ENCODE data around the gene RAB7A. TPM values are rescaled to one million over a fixed set of nuclear protein-coding genes. Genes with fewer than 3 reads are reported as not detected.

RAB7A gene
- total and polyA plus RNA-seq, 4 donors: 127 to 271 (median 209) TPM

DNA sequence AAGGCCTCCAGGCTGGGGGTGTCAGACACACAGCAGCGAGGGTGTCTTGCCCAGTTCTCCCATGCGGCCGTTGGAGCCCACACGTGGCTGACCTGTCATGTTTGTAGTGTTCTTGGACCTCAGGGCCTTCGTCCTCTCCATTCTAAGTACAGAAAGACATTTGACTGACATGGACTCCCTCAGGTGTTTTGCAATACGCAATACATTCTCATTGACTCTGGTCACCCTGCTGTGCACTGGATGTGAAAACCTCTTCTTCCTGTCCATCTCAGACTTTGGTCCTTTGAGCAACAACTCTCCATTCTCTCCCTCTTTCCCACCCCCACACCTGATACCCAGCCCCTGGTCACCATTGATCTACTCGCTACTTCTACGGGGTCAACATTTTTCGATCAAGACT lies 124.6 kb downstream of the RAB7A start:
- Histone ChIP-seq H3K27me3 (ENCODE audit: control insufficient read depth in 3 of 3, insufficient read depth in 3 of 3, low read length in 2 of 3) (no peaks in the 10 kb centered on the region), H3K4me3 (no peak overlapping the region), H3K36me3 (ENCODE audit: control insufficient read depth in 4 of 4, insufficient read depth in 4 of 4, low read length in 4 of 4) (no peaks in the 10 kb centered on the region), H3K9ac (ENCODE audit: insufficient read depth in 1 of 2, low read length in 2 of 2) (no peak overlapping the region), H3K4me1 (ENCODE audit: control insufficient read depth in 5 of 5, insufficient read depth in 5 of 5, low read length in 5 of 5) (peaks cover 0 to 8% (median 2%) of the 10 kb centered on the region in 5 donors), H3K27ac (ENCODE audit: low read depth in 1 of 2, low read length in 1 of 2) (no peak overlapping the region), H3K9me3 (ENCODE audit: control insufficient read depth in 4 of 4, insufficient read depth in 3 of 4, low read length in 3 of 4) (peaks cover 0 to 6% (median 2%) of the 10 kb centered on the region in 4 donors)
- 90 to 92% methylated on average over 9 of the region's 9 CpGs for WGBS, 2 donors
- ATAC-seq (ENCODE audit: insufficient read depth, low FRiP score) (no peak), DNase-seq (no peak)
- TF ChIP-seq, protein P1, sequence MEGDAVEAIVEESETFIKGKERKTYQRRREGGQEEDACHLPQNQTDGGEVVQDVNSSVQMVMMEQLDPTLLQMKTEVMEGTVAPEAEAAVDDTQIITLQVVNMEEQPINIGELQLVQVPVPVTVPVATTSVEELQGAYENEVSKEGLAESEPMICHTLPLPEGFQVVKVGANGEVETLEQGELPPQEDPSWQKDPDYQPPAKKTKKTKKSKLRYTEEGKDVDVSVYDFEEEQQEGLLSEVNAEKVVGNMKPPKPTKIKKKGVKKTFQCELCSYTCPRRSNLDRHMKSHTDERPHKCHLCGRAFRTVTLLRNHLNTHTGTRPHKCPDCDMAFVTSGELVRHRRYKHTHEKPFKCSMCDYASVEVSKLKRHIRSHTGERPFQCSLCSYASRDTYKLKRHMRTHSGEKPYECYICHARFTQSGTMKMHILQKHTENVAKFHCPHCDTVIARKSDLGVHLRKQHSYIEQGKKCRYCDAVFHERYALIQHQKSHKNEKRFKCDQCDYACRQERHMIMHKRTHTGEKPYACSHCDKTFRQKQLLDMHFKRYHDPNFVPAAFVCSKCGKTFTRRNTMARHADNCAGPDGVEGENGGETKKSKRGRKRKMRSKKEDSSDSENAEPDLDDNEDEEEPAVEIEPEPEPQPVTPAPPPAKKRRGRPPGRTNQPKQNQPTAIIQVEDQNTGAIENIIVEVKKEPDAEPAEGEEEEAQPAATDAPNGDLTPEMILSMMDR (IDR thresholded peaks at IDR 0.05; ENCODE audit: control extremely low read depth, extremely low read depth): no peak

DNA sequence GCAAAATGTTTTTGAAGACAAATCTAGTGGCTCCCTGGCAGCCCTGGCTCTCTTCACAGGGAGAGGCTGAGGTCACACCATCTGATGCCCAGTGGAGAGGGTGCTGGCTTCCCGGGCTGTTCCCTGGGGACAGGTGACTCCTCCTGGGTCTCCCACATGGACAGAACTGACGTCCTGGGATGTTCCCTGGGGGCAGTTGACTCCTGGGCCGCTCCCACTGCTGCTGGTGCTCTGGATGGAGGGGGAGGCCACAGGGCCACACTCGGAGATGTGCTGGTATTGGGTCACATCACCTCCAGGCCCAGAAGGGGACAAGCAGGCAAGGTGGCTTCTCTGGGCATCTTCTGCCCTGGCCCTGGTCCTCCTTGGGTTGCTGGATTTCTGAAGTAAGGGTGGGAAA lies 125.6 kb downstream of the RAB7A start:
- peaks cover 0 to 3% (median 0%) of the 10 kb centered on the region in 5 donors for H3K4me1 ChIP-seq (ENCODE audit: control insufficient read depth in 5 of 5, insufficient read depth in 5 of 5, low read length in 5 of 5)
- no peaks in the 10 kb centered on the region for H3K36me3 ChIP-seq (ENCODE audit: control insufficient read depth in 4 of 4, insufficient read depth in 4 of 4, low read length in 4 of 4)
- ATAC-seq (ENCODE audit: insufficient read depth, low FRiP score): no peak
- H3K9me3 ChIP-seq (ENCODE audit: control insufficient read depth in 4 of 4, insufficient read depth in 3 of 4, low read length in 3 of 4): peaks cover 0 to 6% (median 2%) of the 10 kb centered on the region in 4 donors
- no peak overlapping the region for H3K4me3 ChIP-seq
- H3K9ac ChIP-seq (ENCODE audit: insufficient read depth in 1 of 2, low read length in 2 of 2): no peak overlapping the region
- TF ChIP-seq, protein P1 (IDR thresholded peaks at IDR 0.05; ENCODE audit: control extremely low read depth, extremely low read depth): no peak
- no peak overlapping the region for H3K27ac ChIP-seq (ENCODE audit: low read depth in 1 of 2, low read length in 1 of 2)
- no peak for DNase-seq
- no peaks in the 10 kb centered on the region for H3K27me3 ChIP-seq (ENCODE audit: control insufficient read depth in 3 of 3, insufficient read depth in 3 of 3, low read length in 2 of 3)
- 66 to 86% methylated on average over 4 of the region's 4 CpGs for WGBS, 2 donors

DNA sequence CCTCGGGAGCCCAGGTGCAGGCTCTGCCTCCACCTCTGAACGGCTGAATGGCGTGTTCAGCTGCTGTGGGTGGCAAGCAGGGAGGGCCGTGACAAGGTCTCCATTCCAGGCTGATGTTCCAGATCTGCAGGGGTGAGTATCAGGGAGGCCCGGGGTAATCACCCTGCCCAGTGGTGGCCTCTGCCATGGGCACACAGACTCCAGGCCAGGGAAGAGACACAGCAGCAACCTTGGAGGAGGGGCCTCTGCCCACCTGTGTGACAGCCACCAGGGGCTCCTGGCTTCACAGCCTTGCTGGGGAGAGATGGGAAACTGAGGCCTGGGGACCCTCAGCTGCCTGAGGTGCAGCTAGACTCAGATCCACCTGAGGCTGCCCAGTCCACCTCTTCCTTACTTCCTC lies 127.8 kb downstream of the RAB7A start:
- Histone ChIP-seq H3K9me3 (ENCODE audit: control insufficient read depth in 4 of 4, insufficient read depth in 3 of 4, low read length in 3 of 4) (peaks cover 0 to 22% (median 5%) of the 10 kb centered on the region in 4 donors), H3K27me3 (ENCODE audit: control insufficient read depth in 3 of 3, insufficient read depth in 3 of 3, low read length in 2 of 3) (no peaks in the 10 kb centered on the region), H3K9ac (ENCODE audit: insufficient read depth in 1 of 2, low read length in 2 of 2) (no peak overlapping the region), H3K4me3 (no peak overlapping the region), H3K4me1 (ENCODE audit: control insufficient read depth in 5 of 5, insufficient read depth in 5 of 5, low read length in 5 of 5) (peaks cover 0 to 3% (median 0%) of the 10 kb centered on the region in 5 donors), H3K27ac (ENCODE audit: low read depth in 1 of 2, low read length in 1 of 2) (no peak overlapping the region), H3K36me3 (ENCODE audit: control insufficient read depth in 4 of 4, insufficient read depth in 4 of 4, low read length in 4 of 4) (no peaks in the 10 kb centered on the region)
- DNase-seq (no peak), ATAC-seq (ENCODE audit: insufficient read depth, low FRiP score) (no peak)
- WGBS, 2 donors: 94 to 97% methylated on average over 5 of the region's 5 CpGs
- TF ChIP-seq, protein P1 (IDR thresholded peaks at IDR 0.05; ENCODE audit: control extremely low read depth, extremely low read depth): no peak

DNA sequence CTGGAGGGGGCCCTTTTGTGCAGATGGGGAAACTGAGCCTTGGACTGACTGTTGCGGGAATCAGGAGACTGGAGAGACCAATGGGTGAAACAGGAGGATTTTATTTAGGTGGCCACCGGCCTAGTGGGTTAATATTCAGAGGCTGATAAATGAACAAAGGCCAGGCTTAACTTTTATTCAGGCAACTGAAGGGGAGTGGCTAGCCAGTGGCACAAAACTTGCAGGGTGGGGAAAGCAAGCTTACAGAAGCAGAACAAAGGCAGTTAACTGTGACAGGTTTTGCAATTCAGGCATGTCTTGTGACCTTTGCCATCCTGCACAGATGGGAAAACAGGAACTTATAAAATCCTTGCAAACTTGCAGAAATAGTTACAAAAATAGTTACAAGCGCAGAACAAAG lies 128.5 kb downstream of the RAB7A start:
- H3K27ac ChIP-seq (ENCODE audit: low read depth in 1 of 2, low read length in 1 of 2): no peak overlapping the region
- 49 to 82% methylated on average over 3 of the region's 3 CpGs for whole genome bisulfite sequencing, 2 donors
- no peak overlapping the region for H3K9ac ChIP-seq (ENCODE audit: insufficient read depth in 1 of 2, low read length in 2 of 2)
- no peak for ATAC-seq (ENCODE audit: insufficient read depth, low FRiP score)
- H3K4me3 ChIP-seq: no peak overlapping the region
- H3K36me3 ChIP-seq (ENCODE audit: control insufficient read depth in 4 of 4, insufficient read depth in 4 of 4, low read length in 4 of 4): no peaks in the 10 kb centered on the region
- peaks cover 0 to 29% (median 7%) of the 10 kb centered on the region in 4 donors for H3K9me3 ChIP-seq (ENCODE audit: control insufficient read depth in 4 of 4, insufficient read depth in 3 of 4, low read length in 3 of 4)
- no peaks in the 10 kb centered on the region for H3K27me3 ChIP-seq (ENCODE audit: control insufficient read depth in 3 of 3, insufficient read depth in 3 of 3, low read length in 2 of 3)
- peaks cover 0 to 3% (median 0%) of the 10 kb centered on the region in 5 donors for H3K4me1 ChIP-seq (ENCODE audit: control insufficient read depth in 5 of 5, insufficient read depth in 5 of 5, low read length in 5 of 5)
- no peak for DNase-seq
- TF ChIP-seq, protein P1 (IDR thresholded peaks at IDR 0.05; ENCODE audit: control extremely low read depth, extremely low read depth): no peak
